ENCODE measurements around the gene ZFP92. TPM values are rescaled to one million over a fixed set of nuclear protein-coding genes. Genes with fewer than 3 reads are reported as not detected.

The ZFP92 gene
- total and polyA plus RNA-seq, 10 donors: 0.26 to 3.4 (median 2.0) TPM

DNA sequence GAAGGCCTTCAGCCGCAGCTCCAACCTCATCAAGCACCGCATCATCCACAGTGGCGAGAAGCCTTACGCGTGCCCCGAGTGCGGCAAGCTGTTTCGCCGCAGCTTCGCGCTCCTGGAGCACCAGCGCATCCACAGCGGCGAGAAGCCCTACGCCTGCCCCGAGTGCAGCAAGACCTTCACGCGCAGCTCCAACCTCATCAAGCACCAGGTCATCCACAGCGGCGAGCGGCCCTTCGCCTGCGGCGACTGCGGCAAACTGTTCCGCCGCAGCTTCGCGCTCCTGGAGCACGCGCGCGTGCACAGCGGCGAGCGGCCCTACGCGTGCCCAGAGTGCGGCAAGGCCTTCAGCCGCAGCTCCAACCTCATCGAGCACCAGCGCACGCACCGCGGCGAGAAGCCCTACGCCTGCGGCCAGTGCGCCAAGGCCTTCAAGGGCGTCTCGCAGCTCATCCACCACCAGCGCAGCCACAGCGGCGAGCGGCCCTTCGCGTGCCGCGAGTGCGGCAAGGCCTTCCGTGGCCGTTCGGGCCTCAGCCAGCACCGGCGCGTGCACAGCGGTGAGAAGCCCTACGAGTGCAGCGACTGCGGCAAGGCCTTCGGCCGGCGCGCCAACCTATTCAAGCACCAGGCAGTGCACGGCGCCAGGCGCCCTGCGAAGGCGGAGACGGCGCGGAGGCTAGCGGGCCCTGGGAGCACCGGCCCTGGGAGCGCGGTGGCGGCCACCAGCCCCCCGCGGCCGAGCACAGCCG is 9.8 kb downstream of the ZFP92 start:
- 87 to 97% (median 93%) methylated on average over 29 to 91 of the region's 91 CpGs; no CpG with 5 or more reads in 1 of the 5 donors for WGBS, 5 donors
- intact Hi-C loops (cut with DNase I; ENCODE audit: low total_unique reads): no loop called here
- no peak for DNase-seq
- Histone ChIP-seq H3K4me1 (peaks cover 0 to 4% (median 0%) of the 10 kb centered on the region in 6 donors), H3K27me3 (replicated peaks in 1 of 7) (no peaks in the 10 kb centered on the region), H3K36me3 (peaks cover 0 to 46% (median 2%) of the 10 kb centered on the region in 6 donors), H3K9me3 (no peaks in the 10 kb centered on the region), H3K27ac (no peak overlapping the region), H3K4me3 (no peak overlapping the region)
- TF ChIP-seq POLR2AphosphoS5 (IDR thresholded peaks at IDR 0.05) (no peak), POLR2A (IDR thresholded peaks at IDR 0.05) (no peak), CTCF (IDR thresholded peaks at IDR 0.05 in 8 of 11, conservative IDR thresholded peaks at IDR 0.05 in 3 of 11) (no peak)

GRCh38 chrX:153421856-153422255 is 10.6 kb downstream of the ZFP92 start:
- 87 to 100% (median 89%) methylated on average over 3 to 18 of the region's 18 CpGs for WGBS, 5 donors
- Histone ChIP-seq H3K27ac (no peak overlapping the region), H3K9me3 (no peaks in the 10 kb centered on the region), H3K4me3 (no peak overlapping the region), H3K4me1 (no peaks in the 10 kb centered on the region), H3K27me3 (replicated peaks in 1 of 7) (no peaks in the 10 kb centered on the region), H3K36me3 (peaks cover 0 to 46% (median 2%) of the 10 kb centered on the region in 6 donors)
- no peak for DNase-seq
- intact Hi-C loops (cut with DNase I; ENCODE audit: low total_unique reads): no loop called here
- no peak for TF ChIP-seq POLR2A (IDR thresholded peaks at IDR 0.05)
- no peak for TF ChIP-seq CTCF (IDR thresholded peaks at IDR 0.05 in 8 of 11, conservative IDR thresholded peaks at IDR 0.05 in 3 of 11)
- no peak for TF ChIP-seq POLR2AphosphoS5 (IDR thresholded peaks at IDR 0.05)

GRCh38 chrX:153423652-153424051 is 12.4 kb downstream of the ZFP92 start:
- H3K4me1 ChIP-seq: no peaks in the 10 kb centered on the region
- peaks cover 0 to 6% (median 0%) of the 10 kb centered on the region in 8 donors for H3K9me3 ChIP-seq
- H3K36me3 ChIP-seq: peaks cover 0 to 39% (median 2%) of the 10 kb centered on the region in 6 donors
- 67 to 83% (median 78%) methylated on average over 8 of the region's 8 CpGs for WGBS, 5 donors
- H3K27ac ChIP-seq: no peak overlapping the region
- DNase-seq: no peak
- H3K27me3 ChIP-seq (replicated peaks in 1 of 7): no peaks in the 10 kb centered on the region
- H3K4me3 ChIP-seq: no peak overlapping the region
- TF ChIP-seq POLR2AphosphoS5 (IDR thresholded peaks at IDR 0.05) (no peak), CTCF (IDR thresholded peaks at IDR 0.05 in 8 of 11, conservative IDR thresholded peaks at IDR 0.05 in 3 of 11) (no peak)
- intact Hi-C loops (cut with DNase I; ENCODE audit: low total_unique reads): no loop called here

GRCh38 chrX:153426204-153426603 is 14.9 kb downstream of the ZFP92 start:
- intact Hi-C loops (cut with DNase I; ENCODE audit: low total_unique reads): no loop called here
- no peak overlapping the region for H3K4me3 ChIP-seq
- peaks cover 0 to 14% (median 2%) of the 10 kb centered on the region in 6 donors for H3K36me3 ChIP-seq
- H3K27me3 ChIP-seq (replicated peaks in 1 of 7): peaks cover 0 to 3% (median 0%) of the 10 kb centered on the region in 7 donors
- H3K4me1 ChIP-seq: no peaks in the 10 kb centered on the region
- WGBS, 5 donors: 81 to 94% (median 90%) methylated on average over 3 of the region's 3 CpGs
- no peak overlapping the region for H3K27ac ChIP-seq
- H3K9me3 ChIP-seq: peaks cover 0 to 13% (median 1%) of the 10 kb centered on the region in 8 donors
- no peak for TF ChIP-seq POLR2A (IDR thresholded peaks at IDR 0.05)
- TF ChIP-seq POLR2AphosphoS5 (IDR thresholded peaks at IDR 0.05): no peak
- TF ChIP-seq CTCF (IDR thresholded peaks at IDR 0.05 in 8 of 11, conservative IDR thresholded peaks at IDR 0.05 in 3 of 11): no peak
- DNase-seq: no peak
